Eye (tissue), 1 donor: Measurements from ENCODE around the gene RNF11.

Experiments used
- DNase-seq: peaks from one replicate; pipeline ENCODE4 v3.0.0-alpha.2; 2015

RNF11 gene

DNA sequence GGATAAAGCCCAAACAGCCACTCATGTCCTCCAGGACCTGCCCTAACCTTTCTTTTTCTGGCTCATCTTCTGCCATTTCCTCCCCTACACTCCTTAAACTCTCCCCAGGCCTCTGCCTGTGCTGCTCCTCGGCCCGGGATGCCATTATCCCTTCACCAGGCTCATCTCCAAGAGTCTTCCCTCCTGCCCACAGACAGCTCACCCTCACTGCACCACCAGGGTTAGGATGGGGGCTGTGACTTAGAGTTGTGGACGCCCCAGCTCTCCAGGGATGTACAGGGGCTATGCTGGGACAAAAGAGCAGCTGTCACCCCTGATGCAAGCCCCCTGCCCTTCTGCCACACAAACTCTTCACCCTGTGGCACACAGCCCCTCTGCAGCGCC lies 62.2 kb downstream of the RNF11 start:
- DNase-seq, result no peak

GRCh38 chr1:51299185-51299885 lies 63.3 kb downstream of the RNF11 start:
- no peak for DNase-seq

DNA sequence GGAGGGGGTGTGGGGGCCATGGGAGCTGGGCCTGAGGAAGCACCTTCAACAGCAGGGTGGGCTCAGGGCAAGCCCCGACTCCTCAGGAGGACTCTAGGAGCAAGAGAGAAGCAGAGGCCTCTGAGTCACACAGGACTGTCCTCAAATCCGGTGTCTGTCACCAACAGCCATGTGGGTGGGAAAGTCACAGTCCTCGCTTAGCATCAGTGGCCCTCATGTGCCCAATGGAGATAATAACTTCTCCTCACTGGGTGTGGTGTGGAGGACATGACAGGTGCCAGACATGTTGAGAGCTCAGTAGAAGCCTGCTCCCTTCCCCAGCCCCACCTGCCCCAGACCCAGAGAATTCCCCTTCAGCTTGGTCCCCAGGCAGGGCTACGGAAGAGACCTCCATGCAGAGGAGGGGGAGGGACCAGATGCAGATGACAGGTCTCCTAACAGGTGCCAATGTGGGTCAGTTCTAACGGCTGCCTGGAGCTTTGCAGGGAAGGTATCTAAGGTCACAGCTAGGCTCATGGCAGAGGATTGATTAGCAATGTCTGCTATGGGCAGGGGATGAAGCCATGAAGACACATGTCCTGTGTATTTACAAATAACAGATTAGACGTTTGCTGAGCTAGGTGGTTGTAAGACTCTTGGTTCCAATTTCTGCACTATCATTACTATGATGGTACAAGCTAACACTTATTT lies 64.1 kb downstream of the RNF11 start:
- no peak for DNase-seq

DNA sequence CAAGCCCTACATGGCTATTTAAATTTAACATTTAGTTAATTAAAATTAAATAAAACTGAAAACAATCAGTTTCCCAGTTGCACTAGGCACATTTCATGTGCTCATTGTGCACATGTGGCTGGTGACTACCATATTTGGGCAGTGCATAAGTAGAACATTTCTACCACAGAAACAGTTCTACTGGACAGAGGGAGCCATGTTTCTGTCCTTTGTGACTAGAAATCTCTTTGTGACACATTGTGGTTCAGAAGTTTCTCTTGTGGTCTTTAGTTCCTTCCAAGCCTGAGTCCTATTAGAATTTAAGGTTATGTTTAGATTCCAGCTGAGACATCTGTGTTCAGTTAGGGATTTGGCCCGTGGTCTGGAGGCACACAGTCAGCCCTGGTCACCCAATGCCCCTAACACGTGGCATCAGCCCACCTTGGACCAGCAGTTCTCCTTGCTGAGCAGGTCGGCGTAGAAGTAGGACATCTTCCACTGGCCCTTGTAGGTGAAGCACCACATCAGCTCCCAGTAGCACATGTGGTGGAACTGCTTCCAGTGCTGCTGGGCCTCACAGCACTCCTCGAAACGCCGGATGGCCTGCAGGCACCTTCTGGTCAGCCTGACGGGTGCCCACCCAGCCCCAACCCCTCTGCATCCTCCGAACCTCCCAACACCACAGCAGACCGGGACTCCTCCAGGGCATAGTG lies 65.2 kb downstream of the RNF11 start:
- DNase-seq, result no peak

- no peak for DNase-seq
These were observed 65.7 kb downstream of the RNF11 start for GRCh38 chr1:51301844-51302162.

DNA sequence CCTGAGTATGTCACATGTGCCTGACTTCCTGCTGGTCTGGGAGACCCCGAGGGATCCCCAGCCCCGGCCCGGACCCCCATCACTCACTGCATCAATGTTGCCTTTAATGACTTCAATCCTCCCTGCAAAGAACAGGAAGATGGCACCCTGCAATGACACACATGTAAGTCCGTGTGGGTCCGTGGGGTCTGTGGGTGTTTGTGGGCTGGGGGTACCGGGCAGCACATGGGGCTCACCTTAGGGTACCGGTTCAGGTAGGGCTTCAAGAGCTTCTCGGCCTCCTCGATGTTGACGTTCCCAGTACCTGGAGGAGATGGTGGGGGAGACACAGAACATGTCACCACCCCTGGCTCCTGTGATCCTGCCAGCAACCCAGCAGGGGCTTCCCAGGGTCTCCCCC lies 66.2 kb downstream of the RNF11 start:
- DNase-seq, result no peak

- no peak for DNase-seq
These were observed 66.7 kb downstream of the RNF11 start for GRCh38 chr1:51302746-51303145.

GRCh38 chr1:51303315-51303714 lies 67.2 kb downstream of the RNF11 start:
- DNase-seq, result no peak

GRCh38 chr1:51303751-51304251 lies 67.7 kb downstream of the RNF11 start:
- no peak for DNase-seq

DNA sequence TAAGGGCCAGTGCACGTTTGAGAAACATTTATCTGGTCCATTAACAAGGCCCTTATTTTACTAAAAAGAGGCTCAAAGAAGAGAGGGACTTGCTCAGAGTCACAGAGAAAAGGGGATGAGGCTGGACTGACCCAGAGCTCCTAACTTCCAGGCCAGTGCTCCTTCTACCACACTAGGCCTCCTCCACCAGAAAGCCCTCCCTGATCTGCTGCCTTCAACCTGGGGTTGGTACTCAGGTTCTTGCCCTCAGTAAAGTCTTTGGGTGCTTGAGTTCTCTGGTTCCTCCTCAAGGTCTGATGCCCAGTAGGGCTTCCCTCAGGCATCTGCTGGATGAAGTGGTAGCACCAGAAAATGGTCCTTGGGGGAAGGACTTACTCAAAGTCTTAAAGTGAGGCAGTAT lies 68.3 kb downstream of the RNF11 start:
- no peak for DNase-seq

- no peak for DNase-seq
These were observed 69.3 kb downstream of the RNF11 start for GRCh38 chr1:51305371-51305823.

- no peak for DNase-seq
These were observed 70.9 kb downstream of the RNF11 start for GRCh38 chr1:51306950-51307349.

GRCh38 chr1:51308636-51309035 lies 72.6 kb downstream of the RNF11 start:
- DNase-seq, result no peak

DNA sequence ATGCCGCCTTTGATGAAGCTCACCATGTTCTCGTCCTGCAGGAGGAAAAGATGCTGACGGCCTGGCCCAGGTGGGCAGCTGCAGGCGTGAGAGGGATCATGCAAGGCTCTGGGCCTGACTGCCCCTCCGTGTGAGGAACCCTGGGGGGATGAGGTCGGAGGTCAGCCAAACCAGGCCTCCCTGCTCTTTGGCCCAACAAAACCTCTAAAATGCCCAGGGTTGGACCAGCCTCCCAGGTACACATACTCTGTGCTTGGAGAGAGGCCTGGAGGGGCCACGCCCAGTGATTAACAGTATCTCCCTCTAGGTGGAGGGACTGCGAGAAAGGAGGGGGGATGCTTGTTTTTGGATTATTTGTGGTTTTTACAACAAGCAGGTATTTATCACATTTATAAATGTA lies 73.2 kb downstream of the RNF11 start:
- DNase-seq, result no peak

- no peak for DNase-seq
These were observed 75.0 kb downstream of the RNF11 start for GRCh38 chr1:51310871-51311613.

GRCh38 chr1:51311826-51312225 lies 75.8 kb downstream of the RNF11 start:
- no peak for DNase-seq

GRCh38 chr1:51312718-51313117 lies 76.6 kb downstream of the RNF11 start:
- DNase-seq, result no peak

DNA sequence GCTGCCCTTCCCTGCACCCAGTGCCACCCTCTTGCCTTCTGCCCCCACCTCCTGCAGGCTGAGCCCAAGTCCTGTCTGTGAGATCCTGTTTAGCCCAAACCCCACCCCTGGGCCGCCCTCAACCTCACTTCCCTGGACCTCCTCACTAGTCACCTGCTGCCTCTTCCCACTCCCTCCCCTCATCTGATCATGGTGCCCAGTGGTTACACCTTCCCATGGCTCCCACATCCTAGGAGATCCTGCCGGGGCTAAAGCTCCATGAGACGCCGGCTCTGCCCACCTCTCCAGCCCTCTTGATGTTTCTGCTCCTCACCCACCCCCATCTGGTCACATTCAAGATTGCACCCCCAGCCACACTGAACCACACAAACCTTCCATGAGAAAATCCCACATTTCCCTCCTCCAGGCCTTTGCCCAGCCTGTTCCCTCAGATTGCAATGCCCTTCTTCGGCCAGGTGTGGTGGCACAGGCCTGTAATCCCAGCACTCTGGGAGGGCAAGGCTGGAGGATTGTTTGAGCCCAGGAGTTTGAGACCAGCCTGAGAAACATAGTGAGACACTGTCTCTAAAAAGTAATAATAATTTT lies 77.3 kb downstream of the RNF11 start:
- no peak for DNase-seq

GRCh38 chr1:51313961-51314777 lies 78.1 kb downstream of the RNF11 start:
- no peak for DNase-seq

DNA sequence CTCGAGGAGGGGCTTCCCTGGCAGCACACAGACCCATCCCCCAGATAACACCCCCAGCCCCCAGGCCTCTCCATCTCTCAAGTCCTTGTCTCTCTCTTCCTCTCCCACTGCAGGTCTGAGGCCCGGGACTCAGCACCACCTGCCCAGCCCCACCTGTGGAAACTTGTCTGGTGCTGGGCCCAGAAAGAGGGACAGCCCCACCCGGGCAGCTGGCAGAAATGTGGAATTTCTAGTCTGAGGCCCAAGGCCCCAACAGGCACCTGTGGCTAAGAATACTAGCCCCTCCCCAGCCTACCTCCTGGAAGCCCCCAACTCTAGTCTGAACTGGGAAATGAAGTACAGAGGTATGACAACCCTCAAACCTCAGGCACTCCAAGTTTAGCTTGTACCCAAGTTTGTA lies 78.9 kb downstream of the RNF11 start:
- no peak for DNase-seq

GRCh38 chr1:51316113-51316845 lies 80.2 kb downstream of the RNF11 start:
- no peak for DNase-seq

DNA sequence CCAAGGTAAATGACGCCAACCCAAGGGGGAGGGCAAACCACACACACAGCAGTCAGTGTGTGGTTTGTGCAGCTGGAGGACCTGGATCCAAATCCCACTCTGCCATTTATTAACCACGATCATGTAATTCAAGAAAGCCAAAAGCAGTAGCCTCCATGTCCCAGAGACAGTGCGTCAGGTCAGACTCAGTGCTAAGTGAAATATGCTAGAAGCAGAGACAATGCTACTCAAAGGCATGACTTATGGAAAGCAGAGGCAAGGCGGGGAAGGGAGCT lies 80.7 kb downstream of the RNF11 start:
- no peak for DNase-seq
